Measurements from ENCODE around the gene ITGB4.

GRCh38 chr17:75689441-75689873 lies 31.8 kb upstream of the ITGB4 start:
- TF ChIP-seq CTCF (conservative IDR thresholded peaks at IDR 0.05 in 1 of 2, IDR thresholded peaks at IDR 0.05 in 1 of 2; ENCODE audit: extremely low read depth in 1 of 2, insufficient read depth in 1 of 2, low read depth in 1 of 2, low read length in 2 of 2): no peak
- TF ChIP-seq EZH2 (IDR thresholded peaks at IDR 0.05; ENCODE audit: borderline replicate concordance, low read length): no peak

All from mammary epithelial cell (primary cell).